Ectodermal cell (in vitro differentiated cells): ENCODE measurements around the gene OR14K1.
"Not testable (repeated sequence)": the region's sequence is repeated elsewhere in the genome, so short reads cannot be mapped to it uniquely, and the experiment has no call there.

Experiments
- H3K27ac ChIP-seq: 2 replicates; pipeline ENCODE4 v1.7.0; 2013; ENCODE audit warnings: mild to moderate bottlenecking, low read depth, low read length; ENCODE audit not compliant: insufficient read depth, poor library complexity, severe bottlenecking
- H3K27me3 ChIP-seq: 2 replicates; pipeline ENCODE4 v1.7.0; 2013; ENCODE audit warnings: mild to moderate bottlenecking, low read length; ENCODE audit not compliant: insufficient read depth, control insufficient read depth, poor library complexity, severe bottlenecking
- H3K36me3 ChIP-seq: one replicate; pipeline ENCODE4 v1.7.0; 2013; ENCODE audit warnings: low read length; ENCODE audit not compliant: control insufficient read depth, insufficient read depth
- H3K4me1 ChIP-seq: one replicate; pipeline ENCODE4 v1.7.0; 2013; ENCODE audit warnings: low read length; ENCODE audit not compliant: control insufficient read depth, insufficient read depth
- H3K4me3 ChIP-seq: 2 replicates; pipeline ENCODE4 v1.7.0; 2013; ENCODE audit warnings: low read depth, low read length, control low read depth; ENCODE audit not compliant: insufficient read depth
- H3K9me3 ChIP-seq: 2 replicates; pipeline ENCODE4 v1.7.0; 2013; ENCODE audit warnings: mild to moderate bottlenecking, low read length, moderate library complexity; ENCODE audit not compliant: control insufficient read depth
- whole genome bisulfite sequencing, 2 experiments: methylation state at CpG; one replicate each; pipeline ENCODE4 v1.1.7; 2013; ENCODE audit warnings: missing lambda C conversion rate in 2 of 2; 5-methylcytosine and 5-hydroxymethylcytosine counted together

The OR14K1 gene

DNA sequence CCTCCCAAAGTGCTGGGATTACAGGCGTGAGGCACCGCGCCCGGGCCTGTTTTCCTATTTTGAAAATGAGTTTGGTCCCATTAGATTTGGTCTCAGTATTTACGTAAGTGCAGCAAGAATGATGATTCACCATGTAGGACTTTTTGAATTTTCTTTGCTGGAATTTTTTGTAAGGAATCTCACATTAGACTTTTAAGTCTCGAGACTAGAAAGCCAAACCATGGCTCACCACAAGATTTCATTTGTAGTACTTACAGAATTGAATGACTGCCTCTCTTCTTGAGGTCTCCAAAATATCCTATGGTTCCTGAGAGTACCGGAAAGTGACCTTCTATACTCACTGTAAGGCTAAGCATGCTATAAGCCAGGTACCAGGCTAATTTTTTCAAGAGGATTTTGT is 9.2 kb downstream of the OR14K1 start:
- no peaks in the 10 kb centered on the region for H3K27me3 ChIP-seq
- 91 to 93% methylated on average over 7 of the region's 7 CpGs for WGBS, 2 experiments
- no peak overlapping the region for H3K27ac ChIP-seq
- H3K4me3 ChIP-seq = no peak overlapping the region
- H3K9me3 ChIP-seq = peaks cover 8% of the 10 kb centered on the region
- H3K36me3 ChIP-seq = no peaks in the 10 kb centered on the region
- no peaks in the 10 kb centered on the region for H3K4me1 ChIP-seq

DNA sequence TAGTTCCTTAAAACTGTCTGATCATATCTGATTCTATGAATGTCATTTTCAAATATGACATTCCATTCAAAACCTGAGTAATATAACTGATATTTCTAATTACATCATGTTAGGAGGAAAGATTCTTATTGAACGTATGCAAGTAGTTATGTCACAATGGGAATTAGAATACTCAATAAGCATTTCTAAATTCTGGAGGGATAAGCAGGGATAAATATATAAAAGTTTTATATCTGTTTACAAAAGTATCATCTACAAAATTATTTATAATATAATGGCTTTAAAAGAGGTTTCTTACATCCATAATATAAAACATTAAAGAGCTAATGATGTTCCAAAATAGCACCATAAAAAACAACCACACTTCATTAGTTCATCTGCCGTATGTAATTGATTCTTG is 9.6 kb downstream of the OR14K1 start, which contains the start of gene OR14A2:
TSS of gene OR14A2 (minus strand) at position 101 of the 400 bp plus-strand sequence.
- 94 to 96% methylated on average over 1 to 2 of the region's 2 CpGs for WGBS, 2 experiments
- H3K4me1 ChIP-seq = no peaks in the 10 kb centered on the region
- H3K27me3 ChIP-seq = no peaks in the 10 kb centered on the region
- H3K27ac ChIP-seq = no peak within 1 kb of the TSS
- H3K4me3 ChIP-seq = no peak within 1 kb of the TSS
- H3K9me3 ChIP-seq = peaks cover 8% of the 10 kb centered on the region
- H3K36me3 ChIP-seq = no peaks in the 10 kb centered on the region

DNA sequence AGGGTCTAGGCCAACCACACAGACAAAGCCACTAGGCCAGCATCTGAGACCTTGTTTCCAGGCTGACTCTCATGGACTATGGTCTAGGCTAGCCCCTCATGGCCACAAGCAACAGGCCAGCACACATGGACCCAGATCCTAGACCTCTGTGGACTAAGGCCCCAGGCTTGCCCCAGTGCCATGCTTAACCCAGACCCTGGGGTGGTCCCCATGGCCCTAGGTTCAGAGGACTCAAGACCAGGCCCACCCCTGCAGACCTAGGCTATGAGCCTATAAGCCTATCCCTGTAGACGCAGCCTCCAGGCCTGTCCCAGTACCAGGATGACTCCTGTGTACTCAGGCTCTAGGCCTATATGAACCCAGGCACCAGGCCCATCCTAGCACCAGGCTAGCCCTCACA is 11.5 kb downstream of the OR14K1 start:
- 89 to 92% methylated on average over 1 of the region's 1 CpG for WGBS, 2 experiments
- Histone ChIP-seq H3K27me3 (no peaks in the 10 kb centered on the region), H3K27ac (no peak overlapping the region), H3K36me3 (no peaks in the 10 kb centered on the region), H3K4me3 (no peak overlapping the region), H3K9me3 (peaks cover 5% of the 10 kb centered on the region), H3K4me1 (no peaks in the 10 kb centered on the region)

DNA sequence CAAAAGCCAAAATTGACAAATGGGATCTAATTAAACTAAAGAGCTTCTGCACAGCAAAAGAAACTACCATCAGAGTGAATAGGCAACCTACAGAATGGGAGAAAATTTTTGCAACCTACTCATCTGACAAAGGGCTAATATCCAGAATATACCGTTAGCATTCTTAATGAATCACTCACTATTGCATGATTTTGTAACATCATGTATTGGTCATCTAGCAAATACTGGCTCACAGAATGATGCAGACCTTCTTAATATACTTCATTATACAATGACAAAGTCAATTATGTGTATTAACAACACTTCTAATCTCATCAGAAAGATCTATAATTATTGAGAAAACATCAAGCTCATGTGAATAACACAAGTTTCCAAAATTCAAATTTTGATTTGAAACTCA is 15.9 kb downstream of the OR14K1 start:
- not testable (repeated sequence) for H3K9me3 ChIP-seq, H3K27ac ChIP-seq, H3K27me3 ChIP-seq, H3K36me3 ChIP-seq, H3K4me3 ChIP-seq, H3K4me1 ChIP-seq
- WGBS, 2 experiments = 84 to 92% methylated on average over 1 of the region's 1 CpG

DNA sequence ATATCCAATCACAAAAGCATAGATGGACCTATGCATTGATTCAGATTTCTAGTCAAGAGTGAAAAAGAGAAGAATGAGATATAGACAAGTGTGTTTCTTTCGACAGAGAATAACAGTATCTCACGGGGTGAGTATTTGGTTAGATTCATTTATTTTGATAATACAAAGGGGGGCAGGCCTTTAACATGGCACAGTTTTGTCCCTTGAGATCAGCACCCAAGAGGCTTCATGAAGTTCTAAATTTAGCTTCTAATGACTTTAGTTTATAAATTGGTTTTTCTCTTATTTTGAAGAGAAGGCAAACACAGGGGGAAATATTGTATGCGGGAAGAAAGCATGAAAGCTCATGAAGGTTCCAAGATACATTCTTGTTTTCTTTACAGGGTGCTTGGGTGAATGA is 22.0 kb downstream of the OR14K1 start, which contains the start of gene OR1C1:
TSS of gene OR1C1 (minus strand) at position 101 of the 400 bp plus-strand sequence. CDS start 2,150 bp downstream, outside the sequence.
- Histone ChIP-seq H3K27ac (no peak within 1 kb of the TSS), H3K9me3 (peaks cover 4% of the 10 kb centered on the region), H3K4me1 (no peaks in the 10 kb centered on the region), H3K27me3 (no peaks in the 10 kb centered on the region), H3K36me3 (no peaks in the 10 kb centered on the region), H3K4me3 (no peak within 1 kb of the TSS)
- 91 to 92% methylated on average over 3 of the region's 3 CpGs for WGBS, 2 experiments

DNA sequence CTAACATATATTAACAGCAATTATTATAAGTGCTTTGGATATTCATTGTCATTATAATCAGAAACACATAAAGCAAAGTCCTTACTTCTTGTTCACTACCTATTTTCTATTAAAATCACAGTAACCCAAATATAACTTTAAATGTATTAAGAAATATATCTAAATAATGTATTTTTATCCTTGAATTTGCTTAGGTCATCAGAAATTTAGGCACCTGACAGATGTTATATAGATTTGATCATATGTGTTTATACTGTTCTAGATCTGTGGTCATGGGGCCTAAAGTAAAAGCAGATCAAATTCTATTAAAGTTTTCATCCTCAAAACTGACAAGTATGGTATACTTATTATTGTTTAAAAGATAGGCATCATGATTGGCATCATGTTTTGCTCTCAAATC is 31.2 kb downstream of the OR14K1 start:
- H3K4me3 ChIP-seq = no peak overlapping the region
- H3K27ac ChIP-seq = no peak overlapping the region
- H3K27me3 ChIP-seq = no peaks in the 10 kb centered on the region
- H3K36me3 ChIP-seq = no peaks in the 10 kb centered on the region
- H3K9me3 ChIP-seq = peaks cover 9% of the 10 kb centered on the region
- H3K4me1 ChIP-seq = no peaks in the 10 kb centered on the region
